Testis (tissue), 2 donors: Measurements from ENCODE around the gene GSAP.

Experiments
- POLR2A ChIP-seq: fragments of 450-650 bp; IDR thresholded peaks from one replicate; pipeline ENCODE4 v1.6.1; 2017; ENCODE audit warnings: antibody characterized with exemption, mild to moderate bottlenecking, moderate library complexity
- TF ChIP-seq, protein P1 (sequence below), 3 experiments: fragments of 450-650 bp in 2 of 3; fragments of 200-600 bp in 1 of 3; sonication (generic) in 1 of 3; IDR thresholded peaks; one replicate each; pipeline ENCODE4 v1.5.1; 2016 to 2019; ENCODE audit warnings: antibody characterized with exemption in 3 of 3, mild to moderate bottlenecking in 2 of 3, moderate library complexity in 1 of 3

DNA sequence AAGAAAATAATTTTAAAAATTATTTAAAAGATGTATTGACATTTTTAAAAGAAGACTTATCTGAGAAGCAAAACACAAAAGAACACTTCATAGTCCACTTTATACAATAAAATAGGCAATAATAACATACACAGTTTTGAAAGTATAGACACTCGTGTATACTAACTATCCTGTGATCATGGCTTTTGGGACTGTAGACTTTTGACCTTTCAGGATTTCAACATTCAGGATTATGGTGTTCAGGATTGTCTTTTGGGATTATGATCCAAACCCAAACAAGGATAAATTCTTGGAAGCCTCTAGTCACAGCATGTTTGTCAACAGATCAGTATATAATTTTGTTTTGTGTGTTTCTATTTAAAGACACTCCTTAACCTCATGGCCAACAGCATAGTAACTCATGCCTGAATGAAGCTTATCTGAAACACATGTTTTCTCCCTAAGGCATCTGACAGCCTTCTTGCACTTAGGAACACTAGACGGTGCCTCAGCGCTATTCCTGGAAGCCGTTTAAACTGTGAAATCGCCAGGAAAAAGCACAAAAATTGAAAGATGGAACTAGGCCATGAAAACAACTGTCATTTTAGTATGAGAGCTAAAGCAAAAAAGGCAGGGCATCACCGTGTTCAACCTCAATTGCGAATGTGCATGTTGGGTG lies 29.9 kb downstream of the GSAP start:
- no peak for TF ChIP-seq POLR2A
- TF ChIP-seq, protein P1, sequence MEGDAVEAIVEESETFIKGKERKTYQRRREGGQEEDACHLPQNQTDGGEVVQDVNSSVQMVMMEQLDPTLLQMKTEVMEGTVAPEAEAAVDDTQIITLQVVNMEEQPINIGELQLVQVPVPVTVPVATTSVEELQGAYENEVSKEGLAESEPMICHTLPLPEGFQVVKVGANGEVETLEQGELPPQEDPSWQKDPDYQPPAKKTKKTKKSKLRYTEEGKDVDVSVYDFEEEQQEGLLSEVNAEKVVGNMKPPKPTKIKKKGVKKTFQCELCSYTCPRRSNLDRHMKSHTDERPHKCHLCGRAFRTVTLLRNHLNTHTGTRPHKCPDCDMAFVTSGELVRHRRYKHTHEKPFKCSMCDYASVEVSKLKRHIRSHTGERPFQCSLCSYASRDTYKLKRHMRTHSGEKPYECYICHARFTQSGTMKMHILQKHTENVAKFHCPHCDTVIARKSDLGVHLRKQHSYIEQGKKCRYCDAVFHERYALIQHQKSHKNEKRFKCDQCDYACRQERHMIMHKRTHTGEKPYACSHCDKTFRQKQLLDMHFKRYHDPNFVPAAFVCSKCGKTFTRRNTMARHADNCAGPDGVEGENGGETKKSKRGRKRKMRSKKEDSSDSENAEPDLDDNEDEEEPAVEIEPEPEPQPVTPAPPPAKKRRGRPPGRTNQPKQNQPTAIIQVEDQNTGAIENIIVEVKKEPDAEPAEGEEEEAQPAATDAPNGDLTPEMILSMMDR (IDR thresholded peaks at IDR 0.05), result no peak
